ENCODE results near the gene CBR1. TPM values are rescaled to one million over a fixed set of nuclear protein-coding genes. Genes with fewer than 3 reads are reported as not detected.

Gene CBR1
- total and polyA plus RNA-seq, 2 donors (not counting 3 experiments of a cell fraction or from before 2014, with no cell fraction given) = 41.3 to 124 TPM

DNA sequence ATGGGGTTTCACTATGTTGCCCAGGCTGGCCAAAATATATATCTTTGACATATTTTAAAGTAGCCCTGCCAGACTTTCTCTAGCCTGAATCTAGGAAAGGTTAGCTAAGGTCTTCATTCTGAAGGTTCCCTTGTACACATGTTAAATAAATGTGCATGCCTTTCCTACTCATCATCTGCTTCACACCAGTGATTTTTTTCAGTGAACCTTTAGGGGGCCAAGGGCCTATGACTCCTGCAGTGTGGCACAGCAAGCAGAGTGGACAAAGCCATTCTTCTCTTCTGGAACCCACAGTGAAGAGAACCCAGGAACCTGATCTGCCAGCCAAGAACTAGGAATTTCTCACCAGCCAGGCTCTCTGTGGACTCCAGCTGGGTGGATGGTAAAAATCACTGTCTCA lies 22.9 kb downstream of the CBR1 start:
- H2AFZ ChIP-seq (ENCODE audit: low read depth, low read length) = no peak overlapping the region
- H3K27ac ChIP-seq (ENCODE audit: insufficient read depth, low read depth, low read length) = no peak overlapping the region
- peaks cover 5% of the 10 kb centered on the region for H3K9me3 ChIP-seq (replicated peaks; ENCODE audit: control insufficient read depth, insufficient read depth, low read length)
- peaks cover 5 to 9% of the 10 kb centered on the region in 2 experiments for H3K27me3 ChIP-seq (ENCODE audit: control insufficient read depth in 2 of 2, insufficient read depth in 2 of 2, low read length in 2 of 2)
- no TSS peak for BruUV-seq (replicated peaks)
- H3K9ac ChIP-seq (replicated peaks; ENCODE audit: extremely low read depth, insufficient read depth, low read length) = no peak overlapping the region
- ChIA-PET POLR2A (no interaction called here), CTCF (no interaction called here)
- H3K36me3 ChIP-seq (ENCODE audit: control insufficient read depth in 2 of 2, extremely low read depth in 1 of 2, insufficient read depth in 2 of 2, low read length in 2 of 2) = no peaks in the 10 kb centered on the region
- no peaks in the 10 kb centered on the region for H4K20me1 ChIP-seq (replicated peaks; ENCODE audit: control insufficient read depth, extremely low read depth, insufficient read depth, low read length)
- H3K9me1 ChIP-seq (replicated peaks; ENCODE audit: control insufficient read depth, extremely low read depth, insufficient read depth, low read length) = no peaks in the 10 kb centered on the region
- DNase-seq (ENCODE audit: low read depth, low spot score) = no peak
- H3K4me2 ChIP-seq (ENCODE audit: insufficient read depth, low read length) = no peak overlapping the region
- no peaks in the 10 kb centered on the region for H3K79me2 ChIP-seq (ENCODE audit: control insufficient read depth, insufficient read depth, low read length)
- TF ChIP-seq FOS (IDR thresholded peaks at IDR 0.05; ENCODE audit: borderline replicate concordance, insufficient read depth, low read length) (no peak), MYC (IDR thresholded peaks at IDR 0.05; ENCODE audit: low read depth, low read length) (no peak), GATA2 (IDR thresholded peaks at IDR 0.05; ENCODE audit: insufficient read depth, insufficient read length, low read depth, low read length) (no peak), POLR2AphosphoS5 (IDR thresholded peaks at IDR 0.05; ENCODE audit: insufficient read depth, low read depth, low read length) (no peak), EZH2 (IDR thresholded peaks at IDR 0.05; ENCODE audit: borderline replicate concordance, low read depth, low read length, severe bottlenecking) (no peak), POLR2A (IDR thresholded peaks at IDR 0.05; ENCODE audit: low read depth, low read length) (no peak), JUN (IDR thresholded peaks at IDR 0.05; ENCODE audit: borderline replicate concordance, insufficient read depth, insufficient read length, low read depth) (no peak)
- TF ChIP-seq, protein P1, sequence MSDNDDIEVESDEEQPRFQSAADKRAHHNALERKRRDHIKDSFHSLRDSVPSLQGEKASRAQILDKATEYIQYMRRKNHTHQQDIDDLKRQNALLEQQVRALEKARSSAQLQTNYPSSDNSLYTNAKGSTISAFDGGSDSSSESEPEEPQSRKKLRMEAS (IDR thresholded peaks at IDR 0.05; ENCODE audit: insufficient read depth, insufficient read length) = no peak
- TF ChIP-seq, protein P2, sequence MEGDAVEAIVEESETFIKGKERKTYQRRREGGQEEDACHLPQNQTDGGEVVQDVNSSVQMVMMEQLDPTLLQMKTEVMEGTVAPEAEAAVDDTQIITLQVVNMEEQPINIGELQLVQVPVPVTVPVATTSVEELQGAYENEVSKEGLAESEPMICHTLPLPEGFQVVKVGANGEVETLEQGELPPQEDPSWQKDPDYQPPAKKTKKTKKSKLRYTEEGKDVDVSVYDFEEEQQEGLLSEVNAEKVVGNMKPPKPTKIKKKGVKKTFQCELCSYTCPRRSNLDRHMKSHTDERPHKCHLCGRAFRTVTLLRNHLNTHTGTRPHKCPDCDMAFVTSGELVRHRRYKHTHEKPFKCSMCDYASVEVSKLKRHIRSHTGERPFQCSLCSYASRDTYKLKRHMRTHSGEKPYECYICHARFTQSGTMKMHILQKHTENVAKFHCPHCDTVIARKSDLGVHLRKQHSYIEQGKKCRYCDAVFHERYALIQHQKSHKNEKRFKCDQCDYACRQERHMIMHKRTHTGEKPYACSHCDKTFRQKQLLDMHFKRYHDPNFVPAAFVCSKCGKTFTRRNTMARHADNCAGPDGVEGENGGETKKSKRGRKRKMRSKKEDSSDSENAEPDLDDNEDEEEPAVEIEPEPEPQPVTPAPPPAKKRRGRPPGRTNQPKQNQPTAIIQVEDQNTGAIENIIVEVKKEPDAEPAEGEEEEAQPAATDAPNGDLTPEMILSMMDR (IDR thresholded peaks at IDR 0.05; ENCODE audit: extremely low read depth in 1 of 2, insufficient read depth in 1 of 2, low read depth in 1 of 2, low read length in 2 of 2) = no peak
- no peak overlapping the region for H3K4me3 ChIP-seq (replicated peaks in 1 of 3; ENCODE audit: insufficient read depth in 1 of 3, low read depth in 1 of 3, low read length in 3 of 3)
- FAIRE-seq = no peak
- dilution Hi-C loops (cut with MboI; ENCODE audit: extremely low pct_ligation_motif_present, low sequenced_read_pairs) = no loop called here
- peaks cover under 1% of the 10 kb centered on the region for H3K4me1 ChIP-seq (ENCODE audit: control insufficient read depth, extremely low read depth, insufficient read depth, low read length)
- intact Hi-C loops (cut with micrococcal nuclease) = no loop called here

Measured in endothelial cell of umbilical vein (primary cell).